Transverse colon (tissue), 3 donors: ENCODE measurements around the gene F8.

Source experiments
- EP300 ChIP-seq: sonication (generic); formaldehyde crosslinking; IDR thresholded peaks from one replicate; pipeline ENCODE4 v1.6.1; 2017; ENCODE audit warnings: antibody characterized with exemption, low read depth
- TF ChIP-seq, protein P1 (sequence below), 5 experiments: fragments of 200-600 bp in 3 of 5; fragments of 450-650 bp in 2 of 5; sonication (generic) in 3 of 5; IDR thresholded peaks; 1 replicate in 2 of 5; 2 replicates in 3 of 5; pipeline ENCODE4 v1.5.1; 2016 to 2017; ENCODE audit warnings: antibody characterized with exemption in 5 of 5, inconsistent platforms in 3 of 5, mild to moderate bottlenecking in 2 of 5, moderate library complexity in 1 of 5

DNA sequence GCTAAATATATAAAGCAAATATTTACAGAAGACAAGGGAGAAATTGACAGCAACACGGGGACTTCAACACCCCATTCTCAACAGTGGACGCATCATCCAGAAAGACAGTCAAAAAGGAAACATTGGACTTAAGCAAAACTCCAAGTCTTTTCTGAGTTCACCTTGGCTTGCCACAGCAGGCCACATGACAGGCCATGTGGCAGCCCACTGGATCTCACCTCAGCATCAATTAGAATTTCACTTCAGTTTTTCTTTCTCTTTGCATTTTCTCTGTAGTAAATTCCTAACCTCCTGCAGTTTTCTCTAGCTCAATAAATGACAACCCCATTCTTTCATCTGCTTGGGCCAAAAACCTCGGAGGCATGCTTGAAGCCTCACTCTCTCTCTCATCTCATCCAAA is 200.5 kb downstream of the F8 start:
- TF ChIP-seq, protein P1, sequence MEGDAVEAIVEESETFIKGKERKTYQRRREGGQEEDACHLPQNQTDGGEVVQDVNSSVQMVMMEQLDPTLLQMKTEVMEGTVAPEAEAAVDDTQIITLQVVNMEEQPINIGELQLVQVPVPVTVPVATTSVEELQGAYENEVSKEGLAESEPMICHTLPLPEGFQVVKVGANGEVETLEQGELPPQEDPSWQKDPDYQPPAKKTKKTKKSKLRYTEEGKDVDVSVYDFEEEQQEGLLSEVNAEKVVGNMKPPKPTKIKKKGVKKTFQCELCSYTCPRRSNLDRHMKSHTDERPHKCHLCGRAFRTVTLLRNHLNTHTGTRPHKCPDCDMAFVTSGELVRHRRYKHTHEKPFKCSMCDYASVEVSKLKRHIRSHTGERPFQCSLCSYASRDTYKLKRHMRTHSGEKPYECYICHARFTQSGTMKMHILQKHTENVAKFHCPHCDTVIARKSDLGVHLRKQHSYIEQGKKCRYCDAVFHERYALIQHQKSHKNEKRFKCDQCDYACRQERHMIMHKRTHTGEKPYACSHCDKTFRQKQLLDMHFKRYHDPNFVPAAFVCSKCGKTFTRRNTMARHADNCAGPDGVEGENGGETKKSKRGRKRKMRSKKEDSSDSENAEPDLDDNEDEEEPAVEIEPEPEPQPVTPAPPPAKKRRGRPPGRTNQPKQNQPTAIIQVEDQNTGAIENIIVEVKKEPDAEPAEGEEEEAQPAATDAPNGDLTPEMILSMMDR (IDR thresholded peaks at IDR 0.05) = no peak
- TF ChIP-seq EP300 = no peak
